GM12865 (cell line): ENCODE results near the gene EXOSC10.
A peak's percentile ranks its signal among the peaks of the same experiment; 100 is the strongest.
"Not testable (repeated sequence)": the region's sequence is repeated elsewhere in the genome, so short reads cannot be mapped to it uniquely, and the experiment has no call there.

ENCODE experiments used
- DNase-seq: peaks from one replicate; pipeline ENCODE4 v3.0.0; 2010; ENCODE audit warnings: low read depth
- H3K4me3 ChIP-seq: 2 replicates; pipeline ENCODE4 v1.5.1; 2011; ENCODE audit warnings: mild to moderate bottlenecking, low read depth, low read length, control low read depth
- CTCF ChIP-seq: IDR thresholded peaks from 2 replicates; pipeline ENCODE4 v1.5.1; 2011; ENCODE audit warnings: low read length, control low read depth, low read depth, inconsistent platforms; ENCODE audit not compliant: insufficient read depth; ENCODE audit errors: missing control alignments

EXOSC10 gene

DNA sequence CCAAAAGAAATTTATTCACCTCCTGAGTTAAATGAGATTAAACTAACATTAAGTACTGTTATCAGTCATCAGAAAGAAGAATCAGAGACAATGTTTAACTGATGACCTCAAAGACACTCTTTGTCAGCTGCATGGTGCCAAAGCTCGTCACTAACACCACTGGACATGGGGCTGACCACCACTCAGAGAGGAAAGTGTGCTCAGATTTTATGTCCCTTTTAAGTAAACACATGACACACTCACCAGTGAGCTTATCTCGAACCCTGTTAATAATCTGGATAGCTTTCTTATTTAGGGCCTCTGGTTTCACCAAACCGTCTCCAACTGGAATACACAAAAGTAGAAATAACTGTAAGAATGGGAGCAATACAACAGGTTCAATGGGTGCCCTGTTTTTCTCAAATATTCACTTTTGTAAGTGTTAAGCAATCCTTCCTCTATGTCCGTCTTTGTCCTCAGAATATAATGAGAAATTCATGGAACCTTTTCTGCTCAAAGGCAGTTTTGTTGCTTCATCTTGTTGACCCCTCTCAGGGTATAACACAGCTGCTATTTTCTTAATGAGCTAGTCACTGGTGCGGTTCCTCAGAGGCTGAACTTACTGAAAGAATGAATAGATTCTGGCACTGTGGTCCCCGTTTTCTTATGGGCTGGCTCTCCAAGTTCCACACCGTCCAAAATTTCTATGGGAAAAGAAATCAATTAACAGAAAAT lies 9.5 kb upstream of the EXOSC10 start:
- no peak overlapping the region for H3K4me3 ChIP-seq
- no peak for TF ChIP-seq CTCF

GRCh38 chr1:11107599-11107998 lies 7.9 kb upstream of the EXOSC10 start:
- DNase-seq, result no peak
- no peak for TF ChIP-seq CTCF
- no peak overlapping the region for H3K4me3 ChIP-seq

More for the DNA sequence above, 9.5 kb upstream of the EXOSC10 start:
- no peak for DNase-seq

- DNase-seq, result no peak
- no peak overlapping the region for H3K4me3 ChIP-seq
- TF ChIP-seq CTCF, result no peak
These were observed 5.9 kb upstream of the EXOSC10 start for GRCh38 chr1:11105586-11105985.

GRCh38 chr1:11101347-11101746 lies 1.7 kb upstream of the EXOSC10 start:
- no peak overlapping the region for H3K4me3 ChIP-seq
- no peak for TF ChIP-seq CTCF
- no peak for DNase-seq

DNA sequence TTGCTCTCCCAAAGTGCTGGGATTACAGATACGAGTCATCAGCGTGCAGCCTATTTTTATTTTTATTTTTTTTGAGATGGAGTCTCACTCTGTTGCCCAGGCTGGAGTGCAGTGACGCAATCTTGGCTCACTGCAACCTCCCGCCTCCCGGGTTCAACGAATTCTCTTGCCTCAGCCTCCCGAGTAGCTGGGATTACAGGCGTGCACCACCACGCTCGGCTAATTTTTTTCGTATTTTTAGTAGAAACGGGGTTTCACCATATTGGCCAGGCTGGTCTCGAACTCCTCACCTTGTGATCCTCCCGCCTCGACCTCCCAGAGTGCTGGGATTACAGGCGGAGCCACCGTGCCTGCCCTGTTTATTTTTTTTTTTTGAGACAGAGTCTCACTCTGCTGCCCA lies 1.1 kb upstream of the EXOSC10 start:
- DNase-seq, H3K4me3 ChIP-seq: not testable (repeated sequence)

- H3K4me3 ChIP-seq, result peak overlapping the region; percentile 86
- no peak for TF ChIP-seq CTCF
- DNase-seq, result no peak
These were observed 452 bp upstream of the EXOSC10 start for GRCh38 chr1:11100149-11100493.

DNA sequence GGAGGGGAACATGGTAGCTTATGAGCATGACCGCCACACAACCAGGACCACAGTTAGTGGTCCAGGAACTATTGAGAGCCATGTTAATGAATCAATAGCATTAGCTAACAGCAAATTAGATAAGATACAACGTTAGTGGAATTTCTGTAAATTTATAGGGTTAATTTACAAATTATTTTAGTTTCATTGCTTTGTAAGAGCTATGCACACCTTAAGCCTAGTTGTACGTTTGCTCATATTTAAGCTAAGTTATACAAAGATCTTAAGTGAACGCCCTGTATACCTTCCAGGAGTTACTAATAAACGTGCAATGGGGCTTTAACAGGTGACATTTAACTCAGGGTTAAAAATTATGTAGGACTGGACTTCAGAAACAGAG lies 749 bp downstream of the EXOSC10 start:
- TF ChIP-seq CTCF, result no peak
- no peak for DNase-seq
- peak overlapping the region; percentile 86 for H3K4me3 ChIP-seq

GRCh38 chr1:11083784-11084183 lies 15.9 kb downstream of the EXOSC10 start:
- not testable (repeated sequence) for DNase-seq, H3K4me3 ChIP-seq
